Stimulated activated CD8-positive, alpha-beta memory T cell treated with anti-CD3 and anti-CD28 coated beads, Interleukin-2, amount 100 ng/mL, for 1 hour (primary cell): ENCODE results near the gene FGD3.
A peak's percentile ranks its signal among the peaks of the same experiment; 100 is the strongest.

ENCODE experiments used
- DNase-seq, 2 donors: peaks; one replicate each; pipeline ENCODE4 v3.0.0-alpha.2; 2020; ENCODE audit warnings: low read depth in 2 of 2

The FGD3 gene

GRCh38 chr9:92954049-92954861, 6.9 kb downstream of the FGD3 start:
- peak; percentile 44 to 65 for DNase-seq

DNA sequence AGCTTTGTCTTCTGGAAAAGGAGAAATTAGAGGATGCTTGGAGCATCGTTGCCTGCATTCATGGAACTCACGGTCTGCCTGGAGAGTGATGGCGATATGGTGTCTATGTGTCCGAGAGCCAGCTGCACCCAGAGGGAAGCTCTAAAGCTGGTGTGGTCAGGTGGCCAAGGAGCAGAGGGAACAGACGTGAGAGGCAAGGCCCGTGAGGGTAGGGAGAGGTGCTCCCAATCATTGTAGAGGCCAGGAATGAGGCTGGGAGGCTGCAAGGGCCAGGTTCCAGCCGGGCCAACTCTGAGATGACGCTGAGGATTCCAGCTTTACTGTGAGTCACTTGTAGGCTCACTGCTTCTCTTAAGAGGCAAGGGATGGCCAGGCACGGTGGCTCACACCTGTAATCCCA, 7.6 kb downstream of the FGD3 start:
- DNase-seq, result no peak

GRCh38 chr9:92960561-92961290, 13.4 kb downstream of the FGD3 start:
- no peak for DNase-seq

DNA sequence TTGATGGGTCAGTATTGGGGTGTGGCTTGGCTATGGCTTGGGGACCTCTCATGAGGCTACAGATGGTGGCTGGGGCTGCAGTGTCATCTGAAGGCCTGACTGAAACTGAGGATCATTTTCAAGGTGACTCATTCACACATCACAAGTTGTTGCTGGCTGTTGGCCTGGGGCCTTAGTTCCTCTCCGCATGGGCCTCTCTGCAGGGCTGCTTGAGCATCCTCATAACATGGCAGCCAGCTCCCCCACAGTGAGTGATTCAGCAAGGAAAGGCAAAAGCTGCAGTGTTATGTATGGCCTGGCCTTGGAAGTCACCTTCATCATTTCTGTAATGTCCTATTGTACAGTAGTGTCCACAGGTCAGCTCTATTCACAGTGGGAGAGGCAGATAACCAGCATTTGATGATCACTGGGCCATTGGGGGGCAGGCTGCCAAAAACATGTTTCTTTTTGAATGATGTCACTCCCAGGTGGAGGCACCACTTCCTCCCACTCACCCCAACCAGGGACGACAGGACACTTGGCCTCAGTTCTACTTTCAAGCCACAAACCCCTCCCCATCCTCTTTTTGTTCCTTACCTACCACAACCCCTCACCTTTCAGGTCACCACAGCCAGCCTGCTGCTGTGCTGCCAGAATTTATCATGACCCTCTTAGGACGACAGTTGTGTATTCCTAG, 14.4 kb downstream of the FGD3 start:
- DNase-seq, result no peak

DNA sequence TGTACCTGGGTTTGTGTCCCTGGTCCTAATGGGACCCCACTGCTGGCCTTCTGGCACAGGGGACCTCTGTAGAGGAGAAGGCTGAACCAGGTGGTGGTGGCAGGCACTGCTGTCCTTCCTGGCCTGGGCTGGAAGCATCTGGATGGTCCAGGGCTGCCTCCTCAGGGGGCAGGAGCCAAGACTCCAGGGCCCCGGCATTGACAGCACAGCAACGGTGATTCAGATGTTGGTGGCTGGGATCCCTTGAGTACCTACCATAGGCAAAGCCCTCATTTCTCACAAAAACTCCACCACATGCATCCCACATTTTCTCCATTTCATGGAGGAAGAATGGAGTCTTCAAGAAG, 15.0 kb downstream of the FGD3 start:
- DNase-seq, result no peak

DNA sequence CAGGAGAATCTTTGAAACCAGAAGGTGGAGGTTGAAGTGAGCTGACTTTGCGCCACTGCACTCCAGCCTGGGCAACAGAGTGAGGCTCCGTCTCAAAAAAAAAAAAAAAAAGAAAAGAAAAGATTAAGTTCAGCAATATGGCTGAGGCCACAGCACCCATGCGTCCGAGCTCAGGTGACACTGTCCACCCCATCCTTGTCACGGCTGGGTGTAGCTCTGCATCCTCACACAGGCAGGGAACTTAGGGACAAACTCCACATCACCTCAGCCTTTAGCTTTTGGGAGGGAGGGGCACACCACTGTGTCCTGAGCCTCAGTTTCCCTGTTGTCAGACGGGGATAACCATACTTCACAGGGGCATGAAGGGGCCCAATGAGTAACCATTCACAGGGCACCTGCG, 15.5 kb downstream of the FGD3 start:
- DNase-seq, result no peak

- peak; percentile 36 to 50 for DNase-seq
Measured at GRCh38 chr9:92963831-92964606, 16.7 kb downstream of the FGD3 start.

GRCh38 chr9:92964607-92965060, 17.3 kb downstream of the FGD3 start:
- DNase-seq, result no peak

GRCh38 chr9:92965061-92965758, 17.9 kb downstream of the FGD3 start:
- no peak for DNase-seq

DNA sequence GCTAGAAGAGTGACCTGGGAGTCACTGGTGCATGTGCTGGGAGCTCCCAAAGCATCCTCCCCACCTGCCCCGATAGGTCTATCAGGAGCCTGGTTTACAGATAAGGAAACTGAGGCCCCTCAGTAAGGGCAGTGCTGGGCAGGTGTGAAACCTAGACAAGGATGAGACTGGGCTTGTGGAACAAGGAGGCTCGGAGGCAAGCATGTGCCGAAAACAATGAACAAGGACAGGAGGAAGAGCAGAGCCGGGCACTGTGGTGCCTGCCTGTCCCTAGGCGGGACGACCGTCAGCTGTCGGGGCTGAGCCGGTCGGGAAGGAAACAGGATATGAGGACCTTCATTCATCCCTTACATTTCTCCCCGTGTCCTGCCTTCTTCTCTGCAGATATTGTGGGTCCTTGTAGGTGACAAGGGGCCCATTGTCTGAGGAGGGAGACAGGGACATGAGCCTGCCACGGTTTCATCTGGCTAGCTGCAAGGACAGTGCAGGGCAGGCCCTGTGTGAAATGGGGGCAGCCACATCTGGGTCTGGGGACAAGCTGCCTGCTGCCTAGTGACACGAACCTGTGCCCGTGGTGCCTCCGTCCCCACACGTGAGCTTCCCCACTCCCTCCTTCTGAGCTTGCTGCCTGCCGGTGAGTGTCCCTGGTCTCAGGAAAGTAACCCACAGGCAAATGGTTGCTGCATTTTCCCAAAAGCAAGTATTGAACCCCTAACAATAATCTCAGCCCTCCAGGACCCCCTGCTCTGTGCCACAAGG, 18.6 kb downstream of the FGD3 start:
- DNase-seq, result no peak

DNA sequence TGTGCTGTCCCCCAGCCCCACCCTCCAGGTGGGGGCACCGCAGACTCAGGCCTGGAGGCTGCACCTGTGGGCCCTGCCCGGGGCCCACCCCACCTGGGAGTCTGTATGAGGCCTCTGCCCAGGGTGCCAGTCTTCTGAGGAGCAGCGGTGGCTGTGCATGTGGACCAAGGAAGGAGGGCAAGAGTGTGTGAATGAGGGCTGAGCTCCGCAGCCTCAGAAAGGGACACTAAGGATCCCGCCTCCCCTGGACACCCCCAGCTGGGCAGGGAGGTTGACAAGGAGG, 19.1 kb downstream of the FGD3 start:
- DNase-seq, result no peak

DNA sequence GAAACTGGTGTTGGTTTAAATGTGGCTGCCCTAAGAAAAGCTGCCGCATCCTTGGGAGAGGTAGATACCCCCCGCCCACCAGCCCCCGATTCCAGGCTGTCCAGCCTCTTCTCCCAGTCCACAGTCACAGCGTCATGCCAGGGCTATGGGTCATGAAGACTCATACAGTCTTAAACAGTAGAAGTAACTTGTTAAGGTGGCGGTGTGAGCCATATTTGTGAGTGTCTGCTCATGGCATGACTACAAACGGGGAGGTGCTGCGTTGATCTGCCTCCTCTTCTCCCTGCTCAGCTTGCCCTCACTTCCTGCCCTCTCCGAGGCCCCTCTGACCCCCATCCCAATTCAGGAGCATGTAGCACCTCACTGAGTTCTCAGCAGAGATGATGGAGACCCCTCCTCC, 20.8 kb downstream of the FGD3 start:
- DNase-seq, result no peak

DNA sequence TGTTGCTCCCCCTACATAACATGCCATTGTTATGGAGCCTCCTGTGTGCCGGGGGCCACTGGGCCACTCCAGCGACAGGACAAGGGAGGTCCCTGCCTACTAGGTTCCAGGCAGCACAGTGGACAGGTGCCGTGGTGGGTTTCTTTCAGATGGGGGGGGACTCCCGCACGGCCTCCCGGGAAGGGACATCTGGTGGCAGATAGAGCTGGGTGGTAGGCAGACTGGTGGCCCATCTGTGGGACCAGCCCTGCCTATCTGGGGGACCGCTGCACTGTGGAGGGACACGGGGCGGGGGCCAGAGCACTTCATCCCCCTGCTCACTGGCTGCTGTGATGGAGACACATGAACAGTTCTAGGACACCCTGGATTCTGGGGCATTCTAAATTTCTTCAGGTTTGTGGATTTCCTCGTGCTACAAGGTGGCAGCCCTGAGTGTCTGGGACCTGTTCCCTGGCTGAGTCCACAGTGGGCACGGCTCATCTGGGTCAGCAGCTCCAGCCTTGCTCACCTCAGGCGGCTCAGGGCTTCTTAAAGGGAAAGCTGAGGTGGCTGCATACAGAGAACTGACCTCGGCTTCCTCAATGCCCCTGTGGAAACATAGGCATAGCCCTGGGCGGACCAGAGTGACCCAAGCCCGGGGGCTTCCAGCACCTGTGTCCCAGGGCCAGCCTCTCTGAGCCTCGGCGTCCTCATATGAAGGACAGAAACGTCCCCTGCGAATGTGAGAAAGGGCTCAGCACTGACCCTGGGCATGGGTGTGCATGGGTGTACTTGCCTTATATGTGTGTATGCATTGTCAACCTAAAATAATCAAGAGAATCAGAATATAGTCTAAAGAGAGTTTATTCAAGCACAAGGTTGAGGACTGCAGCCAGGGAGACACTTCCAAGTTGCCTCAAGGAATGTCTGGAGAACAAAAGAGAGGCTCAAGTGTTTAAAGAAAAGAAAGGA, 22.5 kb downstream of the FGD3 start:
- no peak for DNase-seq

- no peak for DNase-seq
Measured at GRCh38 chr9:92970467-92970923, 23.2 kb downstream of the FGD3 start.

GRCh38 chr9:92971121-92971520, 23.8 kb downstream of the FGD3 start:
- DNase-seq, result no peak

GRCh38 chr9:92971776-92972175, 24.5 kb downstream of the FGD3 start:
- DNase-seq, result no peak

DNA sequence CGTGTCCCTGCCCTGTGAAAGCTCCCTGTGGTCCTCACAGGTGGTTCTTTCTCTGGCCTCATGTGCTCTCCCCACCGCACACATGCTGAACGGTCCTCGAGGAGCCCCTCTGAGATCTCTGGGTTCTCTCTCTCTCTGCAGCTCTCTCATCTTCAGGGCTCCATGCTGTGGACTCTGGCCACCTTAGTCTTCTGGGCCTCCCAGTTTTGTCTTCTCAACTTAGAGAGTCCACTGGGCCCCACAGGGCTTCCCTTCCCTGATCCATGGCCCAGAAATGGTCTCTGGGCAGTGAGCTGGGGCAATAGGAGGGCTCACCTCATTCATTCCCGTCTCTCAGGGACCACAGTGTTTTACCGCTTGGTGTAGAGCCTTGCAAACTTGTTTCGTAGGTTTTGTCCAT, 26.4 kb downstream of the FGD3 start:
- DNase-seq, result no peak

GRCh38 chr9:92974161-92974661, 26.9 kb downstream of the FGD3 start:
- DNase-seq, result no peak
